ENCODE measurements around the gene ZNF830. TPM values are rescaled to one million over a fixed set of nuclear protein-coding genes. Genes with fewer than 3 reads are reported as not detected.

The ZNF830 gene
- total and polyA plus RNA-seq, 2 of the 13 experiments (the other 11 are each of a cell fraction or from before 2014, with no cell fraction given) = 6.1 to 19.0 TPM

DNA sequence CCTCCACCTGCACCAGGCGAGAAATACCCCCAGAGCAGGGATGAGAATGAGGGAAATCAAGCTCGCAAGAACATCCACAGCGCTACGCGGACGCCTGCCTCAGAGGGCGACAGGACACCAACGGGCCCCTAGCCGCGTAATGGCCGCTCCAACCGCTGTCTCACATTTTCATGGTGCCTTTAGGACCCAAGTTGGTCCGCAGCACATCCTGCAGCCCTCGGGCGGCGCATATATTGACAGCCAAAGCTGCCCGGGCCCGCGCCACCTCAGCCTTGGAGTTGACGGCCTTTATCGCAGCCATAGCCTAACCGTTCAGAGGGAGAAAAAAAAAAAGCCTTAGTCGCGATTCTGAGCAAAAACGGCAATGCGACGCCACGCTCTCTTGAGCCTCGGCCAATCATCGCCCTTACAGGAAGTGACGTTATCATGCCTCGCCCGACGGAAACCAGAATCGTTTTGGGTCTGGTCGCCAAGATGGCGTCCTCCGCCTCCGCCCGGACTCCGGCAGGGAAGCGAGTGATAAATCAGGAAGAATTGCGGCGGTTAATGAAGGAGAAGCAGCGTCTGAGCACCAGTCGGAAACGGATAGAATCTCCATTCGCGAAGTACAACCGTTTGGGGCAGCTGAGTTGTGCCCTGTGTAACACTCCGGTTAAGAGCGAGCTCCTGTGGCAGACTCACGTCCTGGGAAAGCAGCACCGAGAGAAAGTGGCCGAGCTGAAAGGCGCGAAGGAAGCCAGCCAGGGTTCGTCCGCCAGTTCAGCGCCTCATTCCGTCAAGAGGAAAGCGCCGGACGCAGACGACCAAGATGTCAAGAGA, at the start of gene ZNF830, which contains the start of gene CCT6B (continued):
- TF ChIP-seq ZNF724P (CRISPR knock-in tag; IDR thresholded peaks at IDR 0.05; ENCODE audit: borderline replicate concordance) (no peak), SIX1 (CRISPR knock-in tag; IDR thresholded peaks at IDR 0.05; ENCODE audit: borderline replicate concordance) (no peak; the same call in 1 of the 2 replicates), SIN3B (IDR thresholded peaks at IDR 0.05; ENCODE audit: low read length) (peak; percentile 100), XRCC5 (optimal IDR thresholded peaks at IDR 0.05; ENCODE audit: low read length) (peak; percentile 63), ZNF766 (CRISPR knock-in tag; IDR thresholded peaks at IDR 0.05; ENCODE audit: borderline replicate concordance) (peak; percentile 64; the same call in 1 of the 2 replicates), ZNF609 (CRISPR knock-in tag; IDR thresholded peaks at IDR 0.05; ENCODE audit: borderline replicate concordance) (no peak), MED8 (CRISPR knock-in tag; IDR thresholded peaks at IDR 0.05; ENCODE audit: insufficient replicate concordance) (peak; percentile 81), ZBTB7B (CRISPR knock-in tag; IDR thresholded peaks at IDR 0.05) (no peak), IRX3 (CRISPR knock-in tag; IDR thresholded peaks at IDR 0.05; ENCODE audit: borderline replicate concordance, low read depth) (no peak), ZNF292 (CRISPR knock-in tag; IDR thresholded peaks at IDR 0.05; ENCODE audit: borderline replicate concordance, low read depth) (no peak), FOXO1 (CRISPR knock-in tag; IDR thresholded peaks at IDR 0.05) (peak; percentile 61), RCOR2 (CRISPR knock-in tag; IDR thresholded peaks at IDR 0.05) (no peak)
- TF ChIP-seq, protein P1, sequence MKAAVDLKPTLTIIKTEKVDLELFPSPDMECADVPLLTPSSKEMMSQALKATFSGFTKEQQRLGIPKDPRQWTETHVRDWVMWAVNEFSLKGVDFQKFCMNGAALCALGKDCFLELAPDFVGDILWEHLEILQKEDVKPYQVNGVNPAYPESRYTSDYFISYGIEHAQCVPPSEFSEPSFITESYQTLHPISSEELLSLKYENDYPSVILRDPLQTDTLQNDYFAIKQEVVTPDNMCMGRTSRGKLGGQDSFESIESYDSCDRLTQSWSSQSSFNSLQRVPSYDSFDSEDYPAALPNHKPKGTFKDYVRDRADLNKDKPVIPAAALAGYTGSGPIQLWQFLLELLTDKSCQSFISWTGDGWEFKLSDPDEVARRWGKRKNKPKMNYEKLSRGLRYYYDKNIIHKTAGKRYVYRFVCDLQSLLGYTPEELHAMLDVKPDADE (CRISPR knock-in tag; IDR thresholded peaks at IDR 0.05) = no peak
- TF ChIP-seq, protein P2, sequence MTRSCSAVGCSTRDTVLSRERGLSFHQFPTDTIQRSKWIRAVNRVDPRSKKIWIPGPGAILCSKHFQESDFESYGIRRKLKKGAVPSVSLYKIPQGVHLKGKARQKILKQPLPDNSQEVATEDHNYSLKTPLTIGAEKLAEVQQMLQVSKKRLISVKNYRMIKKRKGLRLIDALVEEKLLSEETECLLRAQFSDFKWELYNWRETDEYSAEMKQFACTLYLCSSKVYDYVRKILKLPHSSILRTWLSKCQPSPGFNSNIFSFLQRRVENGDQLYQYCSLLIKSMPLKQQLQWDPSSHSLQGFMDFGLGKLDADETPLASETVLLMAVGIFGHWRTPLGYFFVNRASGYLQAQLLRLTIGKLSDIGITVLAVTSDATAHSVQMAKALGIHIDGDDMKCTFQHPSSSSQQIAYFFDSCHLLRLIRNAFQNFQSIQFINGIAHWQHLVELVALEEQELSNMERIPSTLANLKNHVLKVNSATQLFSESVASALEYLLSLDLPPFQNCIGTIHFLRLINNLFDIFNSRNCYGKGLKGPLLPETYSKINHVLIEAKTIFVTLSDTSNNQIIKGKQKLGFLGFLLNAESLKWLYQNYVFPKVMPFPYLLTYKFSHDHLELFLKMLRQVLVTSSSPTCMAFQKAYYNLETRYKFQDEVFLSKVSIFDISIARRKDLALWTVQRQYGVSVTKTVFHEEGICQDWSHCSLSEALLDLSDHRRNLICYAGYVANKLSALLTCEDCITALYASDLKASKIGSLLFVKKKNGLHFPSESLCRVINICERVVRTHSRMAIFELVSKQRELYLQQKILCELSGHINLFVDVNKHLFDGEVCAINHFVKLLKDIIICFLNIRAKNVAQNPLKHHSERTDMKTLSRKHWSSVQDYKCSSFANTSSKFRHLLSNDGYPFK (CRISPR knock-in tag; IDR thresholded peaks at IDR 0.05; ENCODE audit: borderline replicate concordance) = peak; percentile 89; the same call in 1 of the 2 replicates
- TF ChIP-seq, protein P3, sequence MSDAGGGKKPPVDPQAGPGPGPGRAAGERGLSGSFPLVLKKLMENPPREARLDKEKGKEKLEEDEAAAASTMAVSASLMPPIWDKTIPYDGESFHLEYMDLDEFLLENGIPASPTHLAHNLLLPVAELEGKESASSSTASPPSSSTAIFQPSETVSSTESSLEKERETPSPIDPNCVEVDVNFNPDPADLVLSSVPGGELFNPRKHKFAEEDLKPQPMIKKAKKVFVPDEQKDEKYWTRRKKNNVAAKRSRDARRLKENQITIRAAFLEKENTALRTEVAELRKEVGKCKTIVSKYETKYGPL (CRISPR knock-in tag; IDR thresholded peaks at IDR 0.05) = no peak
